SK-N-SH treated with all-trans-retinoic acid at 6 μM for 48 hours (cell line): ENCODE data around the gene PTPRN2.

Source experiments
- ATAC-seq: fragments of 200-7000 bp; cut with Tn5 transposase; 3 replicates; pipeline ENCODE4 v1.9.1; 2020; ENCODE audit warnings: mild to moderate bottlenecking, moderate library complexity
- ARNTL ChIP-seq: fragments of 450-650 bp; formaldehyde crosslinking; IDR thresholded peaks from 2 replicates; pipeline ENCODE4 v1.5.0; 2020; ENCODE audit warnings: low read depth, mild to moderate bottlenecking, moderate library complexity, borderline replicate concordance
- BACH2 ChIP-seq: fragments of 250-450 bp; sonication (Bioruptor Pico); IDR thresholded peaks from 2 replicates; pipeline ENCODE4 v1.9.0; 2021; ENCODE audit warnings: mild to moderate bottlenecking, borderline replicate concordance
- CSDC2 ChIP-seq: fragments of 250-450 bp; sonication (Bioruptor Pico); IDR thresholded peaks from 2 replicates; pipeline ENCODE4 v1.5.0; 2020; ENCODE audit warnings: mild to moderate bottlenecking, moderate library complexity
- ESRRG ChIP-seq: fragments of 250-450 bp; sonication (Bioruptor Pico); IDR thresholded peaks from 2 replicates; pipeline ENCODE4 v1.6.1; 2021; ENCODE audit warnings: mild to moderate bottlenecking
- GLIS3 ChIP-seq: fragments of 250-450 bp; sonication (Bioruptor Pico); IDR thresholded peaks from 2 replicates; pipeline ENCODE4 v1.5.0; 2020; ENCODE audit warnings: mild to moderate bottlenecking, moderate library complexity
- OSR1 ChIP-seq: fragments of 250-450 bp; sonication (Bioruptor Pico); IDR thresholded peaks from 2 replicates; pipeline ENCODE4 v1.8.0; 2022; ENCODE audit warnings: moderate library complexity, mild to moderate bottlenecking, inconsistent platforms
- PATZ1 ChIP-seq: fragments of 250-450 bp; sonication (Bioruptor Pico); IDR thresholded peaks from 2 replicates; pipeline ENCODE4 v1.8.0; 2020; ENCODE audit warnings: mild to moderate bottlenecking, moderate library complexity, borderline replicate concordance
- PPARA ChIP-seq: fragments of 250-450 bp; sonication (Bioruptor Pico); IDR thresholded peaks from 2 replicates; pipeline ENCODE4 v1.5.0; 2020; ENCODE audit warnings: mild to moderate bottlenecking, borderline replicate concordance
- SNAI2 ChIP-seq: fragments of 250-450 bp; sonication (Bioruptor Pico); IDR thresholded peaks from 2 replicates; pipeline ENCODE4 v1.5.0; 2020; ENCODE audit warnings: mild to moderate bottlenecking, moderate library complexity
- TCF4 ChIP-seq: fragments of 250-450 bp; sonication (Bioruptor Pico); IDR thresholded peaks from 2 replicates; pipeline ENCODE4 v1.8.0; 2021; ENCODE audit warnings: mild to moderate bottlenecking, moderate library complexity, borderline replicate concordance
- TOX ChIP-seq: fragments of 250-450 bp; sonication (Bioruptor Pico); IDR thresholded peaks from 2 replicates; pipeline ENCODE4 v1.8.0; 2021; ENCODE audit warnings: mild to moderate bottlenecking, moderate library complexity, borderline replicate concordance
- ZC3H10 ChIP-seq: fragments of 250-450 bp; sonication (Bioruptor Pico); IDR thresholded peaks from 2 replicates; pipeline ENCODE4 v1.5.1; 2021; ENCODE audit warnings: mild to moderate bottlenecking, moderate library complexity
- ZFP3 ChIP-seq: fragments of 250-450 bp; sonication (Bioruptor Pico); IDR thresholded peaks from 2 replicates; pipeline ENCODE4 v1.5.0; 2020; ENCODE audit warnings: mild to moderate bottlenecking, moderate library complexity
- ZFP30 ChIP-seq: fragments of 450-650 bp; formaldehyde crosslinking; IDR thresholded peaks from 2 replicates; pipeline ENCODE4 v1.5.0; 2022; ENCODE audit warnings: mild to moderate bottlenecking, moderate library complexity
- ZNF565 ChIP-seq: fragments of 450-650 bp; formaldehyde crosslinking; conservative IDR thresholded peaks from 2 replicates; pipeline ENCODE4 v1.5.0; 2020; ENCODE audit warnings: low read depth, mild to moderate bottlenecking, moderate library complexity
- ZNF70 ChIP-seq: fragments of 450-650 bp; formaldehyde crosslinking; IDR thresholded peaks from 2 replicates; pipeline ENCODE4 v1.5.0; 2020; ENCODE audit warnings: mild to moderate bottlenecking, moderate library complexity
- ZNF8 ChIP-seq: fragments of 450-650 bp; formaldehyde crosslinking; IDR thresholded peaks from 2 replicates; pipeline ENCODE4 v1.5.0; 2020; ENCODE audit warnings: mild to moderate bottlenecking, moderate library complexity
- TF ChIP-seq, protein P1 (sequence below): fragments of 250-450 bp; sonication (Bioruptor Pico); IDR thresholded peaks from 2 replicates; pipeline ENCODE4 v1.8.0; 2021; ENCODE audit warnings: low read depth, mild to moderate bottlenecking, moderate library complexity, borderline replicate concordance
- TF ChIP-seq, protein P2 (sequence below): fragments of 250-450 bp; sonication (Bioruptor Pico); IDR thresholded peaks from 2 replicates; pipeline ENCODE4 v1.5.1; 2020; ENCODE audit warnings: low read depth, mild to moderate bottlenecking, moderate library complexity
- TF ChIP-seq, protein P3 (sequence below): fragments of 250-450 bp; sonication (Bioruptor Pico); IDR thresholded peaks from 2 replicates; pipeline ENCODE4 v1.5.0; 2020; ENCODE audit warnings: mild to moderate bottlenecking, moderate library complexity
- TF ChIP-seq, protein P4 (sequence below): fragments of 250-450 bp; sonication (Bioruptor Pico); IDR thresholded peaks from 2 replicates; pipeline ENCODE4 v1.5.1; 2021; ENCODE audit warnings: mild to moderate bottlenecking, moderate library complexity

The PTPRN2 gene

DNA sequence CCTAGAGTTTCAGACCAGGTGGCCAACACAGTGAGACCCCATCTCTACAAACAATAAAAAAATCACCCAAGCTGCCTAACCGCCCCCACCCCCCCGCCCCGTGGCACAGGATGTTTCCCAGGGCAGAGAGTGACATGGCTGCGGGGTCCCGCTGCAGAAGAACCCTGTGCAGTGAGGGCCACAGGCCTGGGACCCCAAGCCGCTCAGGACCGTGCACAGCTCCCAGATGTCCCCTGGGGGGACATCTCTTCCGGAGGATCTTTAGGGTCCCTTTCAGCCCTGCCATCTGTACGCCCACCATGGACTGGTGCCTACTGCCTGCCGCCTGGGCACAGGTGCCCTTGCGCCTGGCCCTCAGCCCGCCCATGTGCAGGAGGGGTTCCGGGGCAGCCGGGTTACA is 877.2 kb downstream of the PTPRN2 start:
- no peak for ATAC-seq

GRCh38 chr7:157709531-157710251 is 877.9 kb downstream of the PTPRN2 start:
- TF ChIP-seq ZFP3 (CRISPR knock-in tag) (no peak), ZNF565 (CRISPR knock-in tag) (no peak), ESRRG (no peak), TCF4 (CRISPR knock-in tag) (no peak), PATZ1 (CRISPR knock-in tag) (no peak), ZC3H10 (CRISPR knock-in tag) (no peak)
- TF ChIP-seq, protein P1, sequence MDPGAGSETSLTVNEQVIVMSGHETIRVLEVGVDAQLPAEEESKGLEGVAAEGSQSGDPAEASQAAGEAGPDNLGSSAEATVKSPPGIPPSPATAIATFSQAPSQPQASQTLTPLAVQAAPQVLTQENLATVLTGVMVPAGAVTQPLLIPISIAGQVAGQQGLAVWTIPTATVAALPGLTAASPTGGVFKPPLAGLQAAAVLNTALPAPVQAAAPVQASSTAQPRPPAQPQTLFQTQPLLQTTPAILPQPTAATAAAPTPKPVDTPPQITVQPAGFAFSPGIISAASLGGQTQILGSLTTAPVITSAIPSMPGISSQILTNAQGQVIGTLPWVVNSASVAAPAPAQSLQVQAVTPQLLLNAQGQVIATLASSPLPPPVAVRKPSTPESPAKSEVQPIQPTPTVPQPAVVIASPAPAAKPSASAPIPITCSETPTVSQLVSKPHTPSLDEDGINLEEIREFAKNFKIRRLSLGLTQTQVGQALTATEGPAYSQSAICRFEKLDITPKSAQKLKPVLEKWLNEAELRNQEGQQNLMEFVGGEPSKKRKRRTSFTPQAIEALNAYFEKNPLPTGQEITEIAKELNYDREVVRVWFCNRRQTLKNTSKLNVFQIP (CRISPR knock-in tag): no peak
- TF ChIP-seq, protein P2, sequence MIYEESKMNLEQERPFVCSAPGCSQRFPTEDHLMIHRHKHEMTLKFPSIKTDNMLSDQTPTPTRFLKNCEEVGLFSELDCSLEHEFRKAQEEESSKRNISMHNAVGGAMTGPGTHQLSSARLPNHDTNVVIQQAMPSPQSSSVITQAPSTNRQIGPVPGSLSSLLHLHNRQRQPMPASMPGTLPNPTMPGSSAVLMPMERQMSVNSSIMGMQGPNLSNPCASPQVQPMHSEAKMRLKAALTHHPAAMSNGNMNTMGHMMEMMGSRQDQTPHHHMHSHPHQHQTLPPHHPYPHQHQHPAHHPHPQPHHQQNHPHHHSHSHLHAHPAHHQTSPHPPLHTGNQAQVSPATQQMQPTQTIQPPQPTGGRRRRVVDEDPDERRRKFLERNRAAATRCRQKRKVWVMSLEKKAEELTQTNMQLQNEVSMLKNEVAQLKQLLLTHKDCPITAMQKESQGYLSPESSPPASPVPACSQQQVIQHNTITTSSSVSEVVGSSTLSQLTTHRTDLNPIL (CRISPR knock-in tag): no peak
- TF ChIP-seq, protein P3, sequence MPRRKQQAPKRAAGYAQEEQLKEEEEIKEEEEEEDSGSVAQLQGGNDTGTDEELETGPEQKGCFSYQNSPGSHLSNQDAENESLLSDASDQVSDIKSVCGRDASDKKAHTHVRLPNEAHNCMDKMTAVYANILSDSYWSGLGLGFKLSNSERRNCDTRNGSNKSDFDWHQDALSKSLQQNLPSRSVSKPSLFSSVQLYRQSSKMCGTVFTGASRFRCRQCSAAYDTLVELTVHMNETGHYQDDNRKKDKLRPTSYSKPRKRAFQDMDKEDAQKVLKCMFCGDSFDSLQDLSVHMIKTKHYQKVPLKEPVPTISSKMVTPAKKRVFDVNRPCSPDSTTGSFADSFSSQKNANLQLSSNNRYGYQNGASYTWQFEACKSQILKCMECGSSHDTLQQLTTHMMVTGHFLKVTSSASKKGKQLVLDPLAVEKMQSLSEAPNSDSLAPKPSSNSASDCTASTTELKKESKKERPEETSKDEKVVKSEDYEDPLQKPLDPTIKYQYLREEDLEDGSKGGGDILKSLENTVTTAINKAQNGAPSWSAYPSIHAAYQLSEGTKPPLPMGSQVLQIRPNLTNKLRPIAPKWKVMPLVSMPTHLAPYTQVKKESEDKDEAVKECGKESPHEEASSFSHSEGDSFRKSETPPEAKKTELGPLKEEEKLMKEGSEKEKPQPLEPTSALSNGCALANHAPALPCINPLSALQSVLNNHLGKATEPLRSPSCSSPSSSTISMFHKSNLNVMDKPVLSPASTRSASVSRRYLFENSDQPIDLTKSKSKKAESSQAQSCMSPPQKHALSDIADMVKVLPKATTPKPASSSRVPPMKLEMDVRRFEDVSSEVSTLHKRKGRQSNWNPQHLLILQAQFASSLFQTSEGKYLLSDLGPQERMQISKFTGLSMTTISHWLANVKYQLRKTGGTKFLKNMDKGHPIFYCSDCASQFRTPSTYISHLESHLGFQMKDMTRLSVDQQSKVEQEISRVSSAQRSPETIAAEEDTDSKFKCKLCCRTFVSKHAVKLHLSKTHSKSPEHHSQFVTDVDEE: no peak
- no peak for ATAC-seq

More for the DNA sequence above, 877.2 kb downstream of the PTPRN2 start:
- no peak for TF ChIP-seq TOX
- no peak for TF ChIP-seq CSDC2 (CRISPR knock-in tag)
- TF ChIP-seq ZFP30: no peak
- TF ChIP-seq, all 23 proteins: peak for 0

- ATAC-seq: no peak
- TF ChIP-seq ZNF8 (CRISPR knock-in tag) (no peak), OSR1 (CRISPR knock-in tag) (no peak), TOX (no peak), ZNF565 (CRISPR knock-in tag) (no peak), ZC3H10 (CRISPR knock-in tag) (no peak), GLIS3 (CRISPR knock-in tag) (no peak), ZNF70 (no peak), ZFP3 (CRISPR knock-in tag) (no peak), ARNTL (CRISPR knock-in tag) (no peak), PPARA (CRISPR knock-in tag) (no peak), BACH2 (CRISPR knock-in tag) (no peak), ZFP30 (no peak), PATZ1 (CRISPR knock-in tag) (no peak), CSDC2 (CRISPR knock-in tag) (no peak), SNAI2 (CRISPR knock-in tag) (no peak)
- TF ChIP-seq, protein P1 (CRISPR knock-in tag): no peak
- TF ChIP-seq, protein P2 (CRISPR knock-in tag): no peak
- TF ChIP-seq, protein P4, sequence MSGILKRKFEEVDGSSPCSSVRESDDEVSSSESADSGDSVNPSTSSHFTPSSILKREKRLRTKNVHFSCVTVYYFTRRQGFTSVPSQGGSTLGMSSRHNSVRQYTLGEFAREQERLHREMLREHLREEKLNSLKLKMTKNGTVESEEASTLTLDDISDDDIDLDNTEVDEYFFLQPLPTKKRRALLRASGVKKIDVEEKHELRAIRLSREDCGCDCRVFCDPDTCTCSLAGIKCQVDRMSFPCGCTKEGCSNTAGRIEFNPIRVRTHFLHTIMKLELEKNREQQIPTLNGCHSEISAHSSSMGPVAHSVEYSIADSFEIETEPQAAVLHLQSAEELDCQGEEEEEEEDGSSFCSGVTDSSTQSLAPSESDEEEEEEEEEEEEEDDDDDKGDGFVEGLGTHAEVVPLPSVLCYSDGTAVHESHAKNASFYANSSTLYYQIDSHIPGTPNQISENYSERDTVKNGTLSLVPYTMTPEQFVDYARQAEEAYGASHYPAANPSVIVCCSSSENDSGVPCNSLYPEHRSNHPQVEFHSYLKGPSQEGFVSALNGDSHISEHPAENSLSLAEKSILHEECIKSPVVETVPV: no peak
Observed at GRCh38 chr7:157708919-157709295, 878.7 kb downstream of the PTPRN2 start.
